SJCRH30 (cell line): Measurements from ENCODE around the gene RALGAPB. TPM values are rescaled to one million over a fixed set of nuclear protein-coding genes. Genes with fewer than 3 reads are reported as not detected.
"Not testable (repeated sequence)": the region's sequence is repeated elsewhere in the genome, so short reads cannot be mapped to it uniquely, and the experiment has no call there.

Source experiments
- DNase-seq, 2 experiments: peaks; one replicate each; pipeline ENCODE4 v3.0.0-alpha.2; 2015 to 2020
- H3K27ac ChIP-seq: fragments of 250-450 bp; sonication (Bioruptor Pico); 2 replicates; pipeline ENCODE4 v1.5.1; 2020; ENCODE audit warnings: mild to moderate bottlenecking, moderate library complexity
- H3K27me3 ChIP-seq: fragments of 250-450 bp; sonication (Bioruptor Pico); 2 replicates; pipeline ENCODE4 v1.5.1; 2020; ENCODE audit warnings: mild to moderate bottlenecking, moderate library complexity
- H3K36me3 ChIP-seq: fragments of 250-450 bp; sonication (Bioruptor Pico); 2 replicates; pipeline ENCODE4 v1.5.1; 2020; ENCODE audit warnings: mild to moderate bottlenecking, moderate library complexity
- H3K4me1 ChIP-seq: fragments of 250-450 bp; sonication (Bioruptor Pico); 2 replicates; pipeline ENCODE4 v1.5.1; 2020; ENCODE audit warnings: mild to moderate bottlenecking, moderate library complexity
- H3K4me3 ChIP-seq: fragments of 250-450 bp; sonication (Bioruptor Pico); 2 replicates; pipeline ENCODE4 v1.5.1; 2020; ENCODE audit warnings: mild to moderate bottlenecking, moderate library complexity
- H3K9me3 ChIP-seq: fragments of 250-450 bp; sonication (Bioruptor Pico); replicated peaks from 2 replicates; pipeline ENCODE4 v1.5.1; 2020; ENCODE audit warnings: mild to moderate bottlenecking, moderate library complexity
- total RNA-seq: library from RNA; depleted of rRNA; stranded (reverse); fragments of >200 nt; shearing (Covaris generic); gene quantifications from 2 replicates; pipeline ENCODE4 v1.2.3, GENCODE V29; 2014

RALGAPB gene
- total RNA-seq, 1 experiment from 2014 or later: 51.5 TPM

DNA sequence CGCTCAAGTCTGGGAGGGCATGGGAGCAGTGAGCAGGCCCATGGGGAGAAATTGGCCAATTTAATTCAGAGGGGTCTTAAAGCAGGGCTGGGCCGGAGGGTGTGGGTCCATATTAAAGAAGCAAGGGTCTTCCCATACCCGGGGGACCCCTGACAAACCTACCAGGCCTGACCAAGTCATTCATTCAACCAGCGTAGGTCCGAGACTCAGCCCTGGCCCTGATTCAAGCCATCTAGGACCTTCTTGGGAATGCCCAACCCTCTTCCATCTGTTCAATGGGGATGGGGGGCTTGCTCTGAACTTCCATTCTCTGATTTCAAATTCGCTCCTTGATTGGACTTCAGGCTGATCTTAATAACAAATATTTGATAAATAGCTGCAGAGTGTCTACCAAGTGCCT is 115.7 kb downstream of the RALGAPB start:
- no peaks in the 10 kb centered on the region for H3K9me3 ChIP-seq
- H3K4me3 ChIP-seq: no peak overlapping the region
- no peak overlapping the region for H3K27ac ChIP-seq
- H3K36me3 ChIP-seq: no peaks in the 10 kb centered on the region
- DNase-seq: no peak
- H3K4me1 ChIP-seq: no peaks in the 10 kb centered on the region
- peaks cover 4% of the 10 kb centered on the region; the same call in 1 of the 2 replicates for H3K27me3 ChIP-seq

DNA sequence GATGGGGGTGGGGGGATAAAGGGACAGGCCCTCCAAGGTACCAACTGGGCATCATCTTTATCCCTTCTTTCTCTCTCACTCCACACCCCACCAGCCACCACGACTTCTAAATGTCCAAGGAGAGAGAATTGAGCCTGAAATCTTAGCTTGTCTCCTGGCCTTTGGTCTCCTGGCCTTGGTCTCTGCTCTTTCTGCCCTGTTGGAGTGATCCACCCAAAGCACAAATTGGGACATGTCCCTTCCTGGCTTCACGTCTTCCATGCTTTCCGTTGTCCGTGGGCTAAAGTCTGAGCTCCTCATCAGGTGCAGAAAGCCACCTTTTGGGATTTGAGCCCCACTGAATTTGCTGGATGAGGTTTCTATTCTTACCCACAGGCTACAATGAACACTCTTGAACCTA is 116.7 kb downstream of the RALGAPB start:
- Histone ChIP-seq H3K9me3 (no peaks in the 10 kb centered on the region), H3K27me3 (peaks cover 4% of the 10 kb centered on the region; the same call in 1 of the 2 replicates)
- no peak for DNase-seq

DNA sequence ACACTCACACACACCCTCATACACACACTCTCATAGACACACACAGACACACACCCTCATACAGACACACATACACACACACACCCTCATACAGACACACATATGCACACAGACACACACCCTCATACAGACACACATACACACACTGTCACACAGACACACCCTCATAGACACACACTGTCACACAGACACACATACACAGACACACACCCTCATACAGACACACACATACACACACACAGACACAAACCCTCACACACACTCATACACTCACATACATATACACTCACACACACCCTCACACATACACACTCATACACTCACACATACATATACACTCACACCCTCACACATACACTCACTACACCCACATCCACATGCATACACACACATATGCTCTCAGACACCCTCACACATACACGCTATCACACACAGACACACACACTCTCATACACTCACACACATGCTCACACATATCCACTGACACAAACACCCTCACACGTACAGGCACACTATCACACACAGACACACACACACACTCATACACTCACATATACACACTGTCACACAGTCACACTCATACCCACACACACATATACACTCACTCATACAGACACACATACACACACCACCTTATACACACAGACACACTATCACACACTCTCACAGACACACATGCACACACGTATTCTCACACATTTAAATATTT is 117.5 kb downstream of the RALGAPB start:
- H3K9me3 ChIP-seq: no peaks in the 10 kb centered on the region
- H3K36me3 ChIP-seq: no peaks in the 10 kb centered on the region
- H3K27me3 ChIP-seq: peaks cover 4% of the 10 kb centered on the region; the same call in 1 of the 2 replicates
- no peak overlapping the region for H3K4me3 ChIP-seq
- no peaks in the 10 kb centered on the region for H3K4me1 ChIP-seq
- H3K27ac ChIP-seq: no peak overlapping the region
- DNase-seq: no peak

More for the DNA sequence above, 116.7 kb downstream of the RALGAPB start:
- H3K4me3 ChIP-seq: no peak overlapping the region
- H3K27ac ChIP-seq: no peak overlapping the region
- H3K4me1 ChIP-seq: no peaks in the 10 kb centered on the region
- H3K36me3 ChIP-seq: no peaks in the 10 kb centered on the region

DNA sequence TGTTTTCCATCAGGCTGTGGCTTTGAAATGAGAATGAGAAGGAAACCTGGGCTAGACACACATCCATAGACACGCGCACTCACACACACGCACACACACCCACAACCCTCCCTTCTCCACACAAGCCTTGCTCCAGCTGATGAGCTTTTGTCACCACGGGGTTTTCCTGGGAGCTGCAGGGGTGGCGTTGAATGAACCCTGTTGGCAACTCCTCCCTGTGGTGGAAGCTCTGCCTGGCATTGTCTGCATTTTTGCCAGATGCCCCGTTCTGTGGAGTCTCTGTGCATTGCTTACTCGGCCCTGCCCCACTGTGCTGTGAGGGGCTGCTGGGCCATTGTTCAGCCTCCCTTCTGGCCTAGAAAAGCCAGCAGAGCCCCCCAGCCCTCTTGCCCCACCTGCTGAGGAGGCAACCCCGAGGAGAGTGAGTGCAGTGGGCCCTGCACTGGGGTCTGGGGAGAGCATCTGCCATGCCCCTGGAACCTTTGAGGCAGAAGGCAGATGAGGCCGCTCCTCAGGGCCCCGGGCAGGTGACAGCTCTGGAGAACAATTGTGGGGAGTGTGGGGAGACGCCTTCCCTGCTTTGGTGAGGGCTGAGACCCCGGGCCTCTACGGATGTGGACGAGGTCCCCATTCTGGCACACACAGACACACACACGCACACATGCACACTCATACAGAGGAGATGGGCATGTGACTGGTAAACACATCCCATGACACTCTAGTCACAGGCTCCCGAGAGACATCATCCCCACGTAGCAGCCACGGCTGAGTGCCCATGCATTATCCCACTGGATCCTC is 118.2 kb downstream of the RALGAPB start:
- H3K4me1 ChIP-seq: no peaks in the 10 kb centered on the region
- peaks cover 4% of the 10 kb centered on the region; the same call in 1 of the 2 replicates for H3K27me3 ChIP-seq
- no peak overlapping the region for H3K27ac ChIP-seq
- no peaks in the 10 kb centered on the region for H3K9me3 ChIP-seq
- DNase-seq: no peak
- H3K36me3 ChIP-seq: no peaks in the 10 kb centered on the region
- no peak overlapping the region for H3K4me3 ChIP-seq

DNA sequence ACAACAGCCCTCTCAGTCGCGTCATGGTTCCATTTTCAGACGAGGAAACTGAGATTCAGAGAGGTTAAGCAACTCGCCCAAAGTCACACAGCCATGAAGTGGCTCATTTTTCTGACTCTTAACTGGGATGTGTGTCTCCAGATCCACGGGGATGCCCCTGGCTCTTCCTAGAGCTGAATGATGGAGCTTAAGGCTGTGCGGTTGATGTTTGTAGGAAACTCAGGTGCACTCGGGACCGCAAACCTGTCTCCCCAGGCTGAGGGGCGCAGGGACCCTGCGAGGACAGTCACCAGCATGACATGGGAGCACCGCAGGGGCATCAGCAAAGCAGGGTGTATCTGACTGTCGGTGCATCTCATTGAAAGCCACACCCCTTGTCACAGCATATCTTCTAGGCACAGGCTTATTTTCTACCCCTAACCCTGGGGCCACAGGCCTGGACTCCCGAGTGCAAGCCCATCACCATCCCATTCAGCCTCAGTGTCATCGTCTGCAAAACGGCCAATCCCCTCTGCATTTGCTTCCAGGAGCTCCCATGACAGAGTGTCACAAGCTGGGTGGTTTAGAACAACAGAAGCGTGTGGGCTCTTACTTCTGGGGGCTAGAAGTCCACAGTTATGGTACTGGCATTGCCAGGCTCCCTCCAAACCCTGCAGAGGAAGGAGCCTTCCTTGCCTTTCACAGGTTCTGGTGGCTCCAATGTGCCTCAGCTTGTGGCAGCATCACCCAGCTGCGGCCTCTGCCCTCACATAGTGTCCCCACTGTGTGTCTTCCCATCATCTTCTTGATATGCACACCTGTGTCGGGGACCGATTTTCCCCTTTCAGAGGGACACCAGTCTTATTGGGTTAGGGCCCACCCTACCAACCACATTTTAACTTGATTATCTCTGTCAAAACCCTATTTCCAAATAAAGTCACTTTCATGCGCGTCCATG is 119.1 kb downstream of the RALGAPB start:
- DNase-seq: no peak
- no peak overlapping the region for H3K27ac ChIP-seq

DNA sequence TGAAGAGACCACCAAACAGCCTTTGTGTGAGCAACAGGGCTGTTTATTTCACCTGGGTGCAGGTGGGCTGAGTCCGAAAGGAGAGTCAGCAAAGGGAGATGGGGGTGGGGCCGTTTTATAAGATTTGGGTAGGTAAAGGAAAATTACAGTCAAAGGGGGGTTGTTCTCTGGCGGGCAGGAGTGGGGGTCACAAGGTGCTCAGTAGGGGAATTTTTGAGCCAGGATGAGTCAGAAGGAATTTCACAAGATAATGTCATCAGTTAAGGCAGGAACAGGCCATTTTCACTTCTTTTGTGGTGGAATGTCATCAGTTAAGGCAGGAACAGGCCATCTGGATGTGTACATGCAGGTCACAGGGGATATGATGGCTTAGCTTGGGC is 119.8 kb downstream of the RALGAPB start:
- DNase-seq: not testable (repeated sequence)

More for the DNA sequence above, 119.1 kb downstream of the RALGAPB start:
- Histone ChIP-seq H3K27me3 (peaks cover 4% of the 10 kb centered on the region; the same call in 1 of the 2 replicates), H3K4me3 (no peak overlapping the region), H3K36me3 (no peaks in the 10 kb centered on the region), H3K9me3 (no peaks in the 10 kb centered on the region), H3K4me1 (no peaks in the 10 kb centered on the region)

DNA sequence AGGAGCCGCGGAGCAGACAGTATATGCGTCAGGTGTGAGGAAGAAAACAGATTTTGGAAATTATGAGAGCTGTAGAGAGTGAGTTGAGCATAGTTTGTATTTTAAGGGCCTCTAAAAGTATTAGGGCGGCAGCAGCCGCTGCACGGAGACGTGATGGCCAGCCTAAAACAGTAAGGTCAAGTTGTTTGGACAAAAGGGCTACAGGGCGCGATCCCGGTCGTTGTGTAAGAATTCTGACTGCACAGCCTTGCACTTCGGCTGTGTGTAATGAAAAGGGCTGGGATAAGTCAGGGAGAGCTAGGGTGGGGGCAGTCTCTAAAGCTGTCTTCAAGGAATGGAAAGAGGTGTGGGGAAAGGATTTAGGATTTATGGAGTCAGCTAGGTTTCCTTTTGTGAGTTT is 121.6 kb downstream of the RALGAPB start:
- H3K4me3 ChIP-seq, H3K27me3 ChIP-seq, H3K27ac ChIP-seq, DNase-seq, H3K9me3 ChIP-seq, H3K4me1 ChIP-seq, H3K36me3 ChIP-seq: not testable (repeated sequence)

More for the DNA sequence above, 119.8 kb downstream of the RALGAPB start:
- H3K9me3 ChIP-seq, H3K27me3 ChIP-seq, H3K27ac ChIP-seq, H3K4me1 ChIP-seq, H3K4me3 ChIP-seq, H3K36me3 ChIP-seq: not testable (repeated sequence)

DNA sequence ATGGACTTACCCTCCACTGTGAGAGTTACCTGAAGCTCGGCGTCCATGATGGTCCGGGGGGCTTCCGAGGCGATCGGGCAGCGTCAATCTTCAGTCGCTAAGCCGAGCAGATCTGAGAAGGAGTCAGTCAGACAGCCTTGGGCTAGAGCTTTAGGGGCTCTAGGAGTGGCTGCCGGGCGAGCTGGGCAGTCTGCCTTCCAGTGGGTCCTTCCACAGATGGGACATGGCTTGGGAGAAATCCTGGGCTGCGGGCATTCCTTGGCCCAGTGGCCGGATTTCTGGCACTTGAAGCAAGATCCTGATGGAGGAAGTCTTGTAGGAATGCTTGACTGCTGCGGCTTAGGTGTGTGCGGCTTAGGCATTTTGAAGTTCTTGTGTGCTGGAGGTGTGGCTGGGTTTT is 123.2 kb downstream of the RALGAPB start:
- H3K36me3 ChIP-seq, H3K4me1 ChIP-seq, H3K4me3 ChIP-seq, H3K27ac ChIP-seq, DNase-seq, H3K9me3 ChIP-seq, H3K27me3 ChIP-seq: not testable (repeated sequence)

DNA sequence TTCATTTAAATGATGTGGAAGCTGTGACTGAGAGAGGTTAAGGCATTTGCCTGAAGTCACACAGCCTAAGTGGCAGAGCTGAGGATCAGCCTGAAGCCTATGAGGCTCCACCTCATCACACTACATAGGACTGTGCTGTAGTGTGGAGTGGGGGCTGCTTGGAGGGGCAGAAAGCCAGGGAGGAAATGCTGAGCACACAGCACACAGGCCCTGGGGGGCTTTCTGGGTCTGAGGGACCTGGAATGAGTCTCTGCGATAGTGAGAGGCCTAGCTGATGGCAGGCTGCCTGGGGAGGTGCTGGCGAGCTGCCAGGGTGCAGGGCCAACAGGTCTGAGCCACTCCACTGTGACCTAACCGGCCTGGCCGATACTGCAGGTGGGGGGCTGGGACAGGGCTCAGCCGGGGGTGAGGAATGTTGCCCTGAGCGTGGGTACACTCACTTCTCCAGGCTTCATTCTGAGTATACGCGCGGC is 126.8 kb downstream of the RALGAPB start:
- H3K27ac ChIP-seq: no peak overlapping the region
- H3K27me3 ChIP-seq: peaks cover 4% of the 10 kb centered on the region; the same call in 1 of the 2 replicates
- no peak overlapping the region for H3K4me3 ChIP-seq
- no peaks in the 10 kb centered on the region for H3K36me3 ChIP-seq
- peak; percentile 36 to 45 for DNase-seq
- no peaks in the 10 kb centered on the region for H3K9me3 ChIP-seq
- H3K4me1 ChIP-seq: no peaks in the 10 kb centered on the region

DNA sequence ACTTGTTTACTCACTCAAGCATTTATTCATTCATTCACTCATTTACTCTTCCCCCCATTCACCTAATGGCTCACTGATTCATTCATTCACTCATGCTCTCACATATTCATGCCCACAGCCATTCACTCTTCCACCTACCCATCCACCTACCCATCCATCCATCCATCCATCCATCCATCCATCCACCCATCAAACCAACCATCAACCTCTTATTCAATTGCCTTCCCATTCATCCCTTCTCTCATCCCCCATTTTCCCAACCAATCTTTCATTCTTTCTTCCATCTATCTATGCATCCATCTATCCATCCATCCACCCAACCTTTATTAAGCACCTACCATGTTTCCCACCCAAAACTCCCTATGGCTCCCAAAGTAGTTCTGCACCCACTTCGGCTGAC is 127.4 kb downstream of the RALGAPB start:
- no peaks in the 10 kb centered on the region for H3K4me1 ChIP-seq
- no peak for DNase-seq
- H3K9me3 ChIP-seq: no peaks in the 10 kb centered on the region
- no peaks in the 10 kb centered on the region for H3K36me3 ChIP-seq
- H3K4me3 ChIP-seq: no peak overlapping the region
- peaks cover 4% of the 10 kb centered on the region; the same call in 1 of the 2 replicates for H3K27me3 ChIP-seq
- no peak overlapping the region for H3K27ac ChIP-seq

DNA sequence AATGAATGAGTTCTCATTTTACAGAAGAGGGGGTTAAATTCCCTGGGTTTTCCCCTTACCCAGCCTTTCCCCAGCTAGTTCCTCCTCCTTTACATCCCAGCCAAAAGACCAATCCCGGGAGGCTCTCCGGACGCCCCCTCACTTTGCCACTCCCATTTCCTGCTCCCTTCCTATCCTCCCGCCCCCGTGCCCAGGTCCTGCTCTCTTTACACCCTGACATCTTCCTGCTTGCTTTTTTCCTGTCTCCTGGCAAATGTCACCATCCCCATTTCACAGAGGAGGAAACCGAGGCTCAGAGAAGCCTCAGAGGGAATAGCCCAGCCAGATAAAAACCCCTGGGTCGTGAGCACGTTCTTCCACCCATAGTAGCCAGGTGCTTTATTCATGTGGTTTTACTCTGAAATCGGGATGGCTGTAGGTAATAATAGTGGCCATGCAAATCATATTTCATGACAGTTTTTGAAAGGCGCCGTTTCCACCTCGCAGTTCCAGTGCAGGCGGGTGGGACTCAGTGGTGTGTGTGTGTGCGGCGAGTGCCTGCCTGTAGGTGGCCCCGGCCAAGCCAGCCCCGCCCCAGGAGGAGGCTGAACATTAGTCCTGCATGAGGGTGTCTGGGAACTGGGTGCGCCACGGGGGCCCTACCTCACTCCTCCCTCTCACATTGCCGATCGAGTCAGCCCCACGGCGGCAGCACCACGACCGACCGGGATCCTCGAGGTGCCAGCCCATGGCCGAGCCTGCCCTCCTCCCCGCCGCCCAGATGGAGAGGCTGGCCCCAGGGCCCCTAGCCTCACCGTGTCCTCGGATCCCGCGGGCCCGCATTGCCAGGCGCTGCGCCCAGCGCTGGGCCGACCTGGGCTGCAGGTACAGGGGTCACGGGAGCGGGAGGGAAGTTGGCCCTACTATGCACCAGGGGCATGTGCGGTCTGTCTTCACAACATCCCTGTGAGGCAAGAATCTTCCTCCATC is 128.9 kb downstream of the RALGAPB start, which contains the start of gene ARHGAP40:
Gene ARHGAP40, plus strand, starts transcription at position 594 of the 969 bp plus-strand sequence.
- no peaks in the 10 kb centered on the region for H3K4me1 ChIP-seq
- DNase-seq: peak; percentile 31 to 54
- peaks cover 4% of the 10 kb centered on the region; the same call in 1 of the 2 replicates for H3K27me3 ChIP-seq
- H3K36me3 ChIP-seq: no peaks in the 10 kb centered on the region
- no peaks in the 10 kb centered on the region for H3K9me3 ChIP-seq
- H3K4me3 ChIP-seq: peak within 1 kb of the TSS; percentile 23; the same call in 1 of the 2 replicates
- H3K27ac ChIP-seq: no peak within 1 kb of the TSS

DNA sequence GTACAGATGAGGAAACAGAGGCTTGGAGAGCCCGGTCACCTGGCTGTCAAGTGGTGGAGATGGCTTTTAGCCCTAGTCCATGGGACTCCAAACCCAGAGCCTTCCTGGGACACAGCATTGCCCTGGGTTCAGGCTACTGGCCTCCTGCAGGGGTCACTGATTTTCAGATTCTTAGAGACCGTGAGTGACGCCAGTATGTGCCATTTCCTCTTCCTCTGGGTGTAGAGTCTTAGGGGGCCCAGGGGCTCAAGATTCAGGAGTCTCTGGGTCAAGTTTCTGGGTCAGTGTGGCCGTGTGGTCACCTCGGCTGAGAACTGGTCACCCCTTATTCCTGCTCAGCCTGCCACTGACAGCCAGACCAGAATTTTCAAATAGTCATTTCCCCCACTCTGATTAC is 129.5 kb downstream of the RALGAPB start:
- no peaks in the 10 kb centered on the region for H3K4me1 ChIP-seq
- H3K36me3 ChIP-seq: no peaks in the 10 kb centered on the region
- DNase-seq: no peak
- no peaks in the 10 kb centered on the region for H3K9me3 ChIP-seq
- H3K27ac ChIP-seq: no peak overlapping the region
- H3K27me3 ChIP-seq: peaks cover 4% of the 10 kb centered on the region; the same call in 1 of the 2 replicates
- no peak overlapping the region for H3K4me3 ChIP-seq

DNA sequence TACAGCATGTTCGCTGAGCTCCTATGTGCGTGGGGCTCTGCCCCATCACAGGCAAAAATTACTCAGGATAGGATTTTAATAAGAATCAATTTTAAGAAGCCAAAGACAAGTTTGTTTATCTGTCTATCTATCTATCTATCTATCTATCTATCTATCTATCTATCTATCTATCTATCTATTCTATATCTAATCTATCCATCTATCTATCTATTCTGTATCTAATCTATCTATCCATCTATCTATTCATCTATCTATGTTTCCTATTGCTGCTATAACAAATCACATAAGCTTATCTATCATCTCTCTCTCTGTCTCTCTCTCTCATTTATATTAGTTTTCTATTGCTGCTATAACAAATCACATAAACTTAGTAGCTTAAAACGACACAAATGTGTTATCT is 130.6 kb downstream of the RALGAPB start:
- DNase-seq: no peak
- no peaks in the 10 kb centered on the region for H3K9me3 ChIP-seq
- no peaks in the 10 kb centered on the region for H3K36me3 ChIP-seq
- peaks cover 4% of the 10 kb centered on the region; the same call in 1 of the 2 replicates for H3K27me3 ChIP-seq
- H3K4me1 ChIP-seq: no peaks in the 10 kb centered on the region
- H3K27ac ChIP-seq: no peak overlapping the region
- H3K4me3 ChIP-seq: no peak overlapping the region
